Measurements from ENCODE around the gene MAP3K3.

MAP3K3 gene

DNA sequence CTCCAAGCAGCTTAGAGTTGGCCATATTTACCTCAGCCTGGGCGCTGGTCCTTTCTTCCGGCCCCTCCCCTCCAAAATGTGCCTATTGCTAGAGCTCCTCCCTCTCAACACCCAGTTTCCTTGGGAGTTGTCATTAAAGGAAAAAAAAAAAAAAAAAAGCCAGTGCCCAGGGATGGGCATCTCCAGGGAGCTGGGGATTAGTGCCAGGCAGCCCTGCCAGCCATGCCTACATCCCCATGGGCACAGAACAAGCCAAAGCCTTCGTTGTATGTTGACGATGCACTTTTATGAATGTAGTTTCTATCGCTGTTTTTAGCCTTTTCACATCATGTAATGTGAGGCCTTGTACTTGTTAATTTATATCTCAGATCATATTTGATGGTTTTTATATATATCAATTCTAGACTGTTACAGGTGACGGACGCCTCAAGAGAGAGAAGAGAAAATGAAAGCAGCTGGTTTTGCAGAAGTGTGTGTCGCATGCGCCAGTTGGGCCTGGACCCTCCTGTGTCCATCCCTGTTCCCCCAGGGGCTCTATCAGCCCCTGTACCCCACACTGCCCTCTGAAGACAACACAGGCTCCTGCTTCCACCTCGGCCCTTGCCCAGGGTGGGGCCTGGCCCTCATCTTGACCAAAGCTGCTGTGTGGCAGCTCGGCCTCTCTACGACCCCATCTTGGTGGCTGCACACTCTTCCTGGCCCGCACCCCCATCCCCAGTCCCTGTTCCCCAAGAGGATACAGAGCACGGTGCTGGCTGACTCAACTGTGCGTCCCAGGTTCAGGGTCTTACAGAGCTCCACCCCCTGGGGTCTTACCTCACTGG lies 72.9 kb downstream of the MAP3K3 start:
- FAIRE-seq = no peak

DNA sequence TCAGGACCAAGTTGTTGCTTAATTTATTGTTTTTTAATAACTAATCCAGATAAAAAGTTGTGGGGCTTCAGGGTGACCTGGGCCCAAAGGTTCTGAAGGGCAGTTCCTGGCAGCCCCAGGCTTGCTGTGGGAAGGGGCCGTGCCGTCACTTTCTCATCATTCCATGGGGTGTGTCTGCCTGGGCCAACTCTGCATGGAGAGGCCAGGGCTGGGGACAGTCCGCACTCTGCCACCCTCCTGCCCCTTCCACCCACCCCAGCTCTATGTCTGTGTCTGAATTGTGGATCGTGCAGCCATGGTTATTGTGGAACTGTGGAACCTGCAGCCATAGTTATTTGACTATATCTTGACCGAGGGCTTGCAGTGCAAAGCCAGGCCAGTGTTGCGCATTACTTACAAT lies 73.7 kb downstream of the MAP3K3 start:
- no peak for FAIRE-seq

DNA sequence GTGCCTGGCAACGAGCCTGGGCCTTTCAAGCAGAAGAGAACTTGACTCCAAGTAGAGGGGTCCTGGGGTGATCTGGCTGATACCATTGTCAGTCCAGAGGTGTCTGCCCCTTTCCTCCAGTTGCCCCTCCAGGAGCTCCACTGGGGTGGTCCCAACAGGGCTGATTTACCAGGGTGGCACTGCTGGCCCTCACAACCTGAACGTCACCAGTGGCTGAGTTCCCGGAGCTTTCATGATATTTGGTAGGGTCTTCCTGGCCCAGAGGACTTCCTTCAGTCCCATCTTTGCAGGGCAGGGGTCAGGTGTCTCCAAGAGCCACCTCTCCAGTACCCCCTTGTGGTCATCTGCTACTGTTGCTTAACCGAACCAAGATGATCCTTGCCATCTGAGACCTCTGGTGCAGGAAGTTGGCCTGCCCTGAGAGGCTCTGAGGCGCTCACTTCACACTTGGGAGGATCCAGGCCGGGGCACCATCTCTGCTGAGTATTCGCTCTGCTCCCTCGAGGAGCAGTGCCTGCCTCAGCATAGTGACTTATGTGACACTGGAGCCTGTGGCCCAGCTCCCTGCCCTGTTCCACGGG lies 74.3 kb downstream of the MAP3K3 start:
- FAIRE-seq = no peak

DNA sequence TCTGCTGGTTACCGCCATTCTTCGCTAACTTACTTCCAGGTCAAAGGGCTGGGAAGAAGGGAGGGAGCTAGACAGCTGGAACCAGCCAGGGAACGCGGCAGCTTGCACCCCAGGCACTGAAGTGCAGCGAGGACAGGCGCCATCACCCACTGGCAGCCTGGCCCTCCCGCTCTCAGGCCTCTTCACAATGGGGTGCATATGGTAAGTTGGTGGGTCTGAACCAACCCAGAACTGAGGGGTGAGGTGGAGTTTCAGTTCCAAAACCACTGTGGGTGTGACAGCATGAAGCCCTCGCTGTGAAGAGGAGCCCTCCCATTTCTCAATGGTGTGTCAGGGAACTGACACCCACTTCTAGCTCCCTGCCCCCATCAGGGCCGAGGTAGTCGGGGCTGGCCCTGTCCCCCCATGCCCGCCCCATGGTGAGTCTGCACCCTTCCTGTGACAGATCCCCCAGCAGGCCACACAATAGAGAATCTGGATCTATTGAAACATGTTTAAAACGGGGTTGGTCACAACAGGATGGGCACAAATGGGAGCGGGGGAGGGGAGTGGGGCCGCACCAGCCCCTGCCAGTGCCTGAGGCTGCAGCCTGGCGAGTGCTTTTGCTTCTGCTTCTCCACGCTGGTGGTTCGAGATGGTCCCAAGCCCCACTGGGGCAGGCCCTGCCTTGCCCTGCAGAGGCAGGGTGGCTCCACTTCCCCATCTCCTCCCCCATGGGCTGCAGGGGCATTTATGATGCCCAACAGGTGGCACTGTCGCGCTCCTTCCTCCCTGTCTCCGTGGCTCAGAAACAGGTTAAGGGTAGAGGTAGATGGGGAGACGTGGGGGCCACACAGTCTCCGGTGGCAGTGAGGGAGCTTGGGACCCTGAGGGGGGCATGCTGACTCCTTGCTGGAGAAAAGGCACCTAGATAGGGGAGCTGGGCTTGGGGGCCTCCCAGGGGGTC lies 75.4 kb downstream of the MAP3K3 start:
- FAIRE-seq = no peak

DNA sequence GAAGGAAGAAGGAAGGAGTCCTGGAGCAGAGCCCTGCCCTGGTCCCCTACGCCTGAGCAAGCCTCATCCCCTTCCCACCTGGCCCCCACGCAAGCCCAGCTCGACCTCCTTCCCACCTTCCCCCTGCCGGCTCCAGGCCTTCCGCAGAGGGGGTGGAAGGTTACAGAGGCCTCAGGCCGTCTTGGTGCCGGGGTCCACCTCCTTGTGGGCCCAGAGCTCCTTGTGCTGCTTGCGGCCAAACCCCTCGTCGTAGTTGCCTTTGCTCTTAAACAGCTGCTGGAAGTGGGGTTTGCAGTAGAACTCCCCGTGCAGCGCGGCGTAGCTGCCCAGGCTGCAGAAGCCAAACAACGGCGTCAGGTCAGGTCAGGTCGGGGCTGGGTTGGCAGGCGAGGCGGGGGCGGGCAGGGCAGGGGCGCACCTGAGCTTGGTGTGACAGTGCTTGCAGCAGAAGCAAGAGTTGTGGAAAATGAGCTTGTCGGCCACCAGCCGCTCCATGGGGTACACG lies 76.2 kb downstream of the MAP3K3 start:
- FAIRE-seq = no peak

DNA sequence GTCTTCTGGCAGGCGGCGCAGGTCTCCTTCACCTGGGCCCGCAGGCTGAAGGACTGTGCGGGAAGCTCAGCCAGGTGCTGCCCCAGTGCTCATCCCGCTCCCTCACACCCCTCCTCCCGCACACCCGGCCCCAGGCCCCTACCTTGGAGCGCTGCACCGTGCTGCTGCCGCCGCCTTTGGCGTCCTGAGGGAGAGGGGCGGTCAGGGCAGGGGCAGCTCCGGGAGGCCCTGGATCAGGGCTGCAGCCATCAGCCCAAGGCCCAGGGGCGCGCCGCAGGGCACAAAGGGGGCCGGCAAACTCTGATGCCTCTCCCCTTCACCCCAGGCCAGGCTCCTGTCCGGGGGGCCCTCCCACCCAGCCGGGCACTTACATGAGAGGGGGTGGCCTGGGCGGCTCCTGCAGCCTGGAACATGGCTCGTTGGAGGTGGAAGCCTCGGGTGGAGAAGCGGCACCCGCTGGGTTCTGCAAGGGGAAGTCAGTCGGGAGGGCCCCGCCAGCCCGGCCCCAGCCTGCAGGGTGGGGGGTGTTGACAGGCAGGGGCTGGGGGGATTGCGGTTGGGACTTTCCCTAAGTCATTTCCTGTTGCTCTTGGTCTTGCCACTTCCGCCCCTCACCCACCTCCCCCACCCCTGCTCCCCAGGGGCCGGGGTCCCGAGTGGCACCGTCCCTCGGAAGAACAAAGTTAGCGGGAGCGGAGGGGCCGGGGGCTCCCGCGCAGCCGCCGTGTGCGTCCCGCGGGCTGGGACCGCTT lies 76.8 kb downstream of the MAP3K3 start:
- no peak for FAIRE-seq

DNA sequence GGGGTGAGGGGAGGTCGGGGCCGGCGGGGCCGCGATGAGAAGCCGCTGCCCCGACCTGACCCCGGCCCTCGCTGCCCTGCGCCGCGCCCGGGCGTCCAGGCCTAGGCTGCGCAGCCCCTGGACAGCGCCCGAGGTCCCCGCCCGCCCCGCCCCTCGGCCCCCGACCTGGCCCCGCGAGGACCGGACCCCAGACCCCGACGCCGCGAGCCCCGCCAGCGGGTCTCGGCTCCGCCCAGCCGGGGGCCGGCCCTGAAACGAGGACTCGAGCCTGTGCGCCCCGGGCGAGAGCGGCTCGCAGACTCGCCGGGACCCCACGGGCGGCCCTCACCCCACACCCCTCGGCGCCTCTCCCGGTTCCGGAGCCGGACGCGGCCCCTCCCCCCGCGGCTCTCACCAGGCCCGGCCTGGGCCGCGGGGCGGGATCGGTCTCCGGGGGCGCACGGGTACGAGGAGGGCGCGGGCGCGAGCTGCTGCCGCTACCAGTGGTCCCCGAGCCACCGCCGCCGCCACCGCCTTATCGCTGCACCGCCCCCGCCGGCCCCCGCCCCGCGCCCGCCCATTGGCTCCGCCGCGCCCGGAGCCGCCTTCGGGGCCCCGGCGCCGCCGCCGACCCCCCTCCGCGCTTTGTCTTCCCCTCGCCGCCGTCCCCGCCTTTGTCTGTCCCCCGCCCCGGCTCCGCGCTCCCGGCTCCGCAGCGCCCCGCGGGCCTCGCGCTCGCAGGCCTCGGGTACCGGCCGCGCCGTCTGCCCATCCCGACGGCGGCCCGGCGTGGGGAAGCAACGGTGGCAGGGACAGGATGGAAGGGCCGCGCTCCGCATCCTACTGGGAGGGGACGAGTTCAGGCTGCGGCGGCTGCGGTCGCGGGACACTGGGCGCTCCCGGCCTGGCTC lies 77.7 kb downstream of the MAP3K3 start, which contains the start of gene LIMD2:
LIMD2 (minus strand) TSS at position 488 of the 890 bp plus-strand sequence. CDS start 827 bp downstream, outside the sequence.
- FAIRE-seq = no peak

DNA sequence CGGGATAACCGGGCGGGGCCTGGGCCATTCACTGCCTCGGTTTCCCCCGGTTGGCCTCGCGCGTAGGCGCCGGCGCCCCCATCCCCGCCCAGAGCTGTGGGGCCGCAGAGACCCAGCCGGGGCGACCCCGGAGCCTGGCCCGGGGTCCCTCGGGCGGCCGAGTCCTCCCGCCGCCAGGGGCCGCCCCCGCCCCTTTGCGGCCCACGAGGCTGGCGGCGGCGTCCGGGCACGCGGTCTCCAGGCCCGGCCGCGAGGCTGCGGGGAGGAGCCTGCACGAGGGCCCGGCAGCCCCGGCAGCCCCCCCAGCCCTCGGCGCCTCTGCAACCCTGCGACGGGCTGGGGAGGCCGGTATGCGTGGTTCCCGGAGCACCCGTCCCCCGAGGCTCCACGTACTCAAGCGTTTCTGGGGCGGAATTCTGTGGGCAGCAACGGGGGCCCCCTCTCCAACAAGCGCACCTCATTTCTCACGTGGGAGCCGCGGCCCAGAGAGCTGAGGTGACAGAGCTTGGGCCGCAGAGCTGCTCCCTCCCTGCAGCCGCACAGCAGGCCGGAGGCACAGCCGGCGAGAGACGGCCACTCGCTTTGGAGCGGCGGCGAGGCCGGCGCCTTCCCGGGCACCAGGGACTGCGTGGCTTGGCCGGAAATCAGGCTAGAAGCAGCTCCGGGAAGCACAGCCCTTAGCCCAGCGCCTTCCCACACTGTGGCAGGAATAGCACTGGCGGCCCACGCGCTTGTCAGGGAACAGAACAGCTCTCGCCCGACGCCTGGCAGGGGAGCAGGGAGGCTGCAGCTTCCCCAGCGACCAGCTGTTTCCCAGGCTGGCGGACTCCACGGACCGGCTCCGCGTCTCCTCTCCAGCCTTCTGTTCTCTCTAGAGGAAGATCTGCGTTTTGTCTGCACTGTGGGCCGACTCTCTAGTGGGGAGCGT lies 78.6 kb downstream of the MAP3K3 start:
- FAIRE-seq = no peak

DNA sequence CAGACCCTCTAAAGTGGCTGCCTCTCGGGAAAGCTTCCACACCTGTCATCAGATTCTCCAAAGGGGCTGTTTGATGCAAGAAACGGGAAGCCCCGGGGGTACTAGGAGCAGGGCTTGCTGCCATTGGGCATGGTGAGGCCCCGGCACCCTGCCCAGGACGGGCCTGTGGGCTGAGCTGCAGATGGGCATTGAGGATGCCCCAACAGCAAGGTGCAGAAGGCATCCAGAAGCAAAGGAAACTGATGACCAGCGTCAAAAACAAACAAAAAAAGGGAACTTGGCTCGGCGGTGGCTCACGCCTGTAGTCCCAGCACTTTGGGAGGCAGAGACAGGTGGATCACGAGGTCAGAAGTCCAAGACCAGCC lies 79.2 kb downstream of the MAP3K3 start:
- FAIRE-seq = no peak

DNA sequence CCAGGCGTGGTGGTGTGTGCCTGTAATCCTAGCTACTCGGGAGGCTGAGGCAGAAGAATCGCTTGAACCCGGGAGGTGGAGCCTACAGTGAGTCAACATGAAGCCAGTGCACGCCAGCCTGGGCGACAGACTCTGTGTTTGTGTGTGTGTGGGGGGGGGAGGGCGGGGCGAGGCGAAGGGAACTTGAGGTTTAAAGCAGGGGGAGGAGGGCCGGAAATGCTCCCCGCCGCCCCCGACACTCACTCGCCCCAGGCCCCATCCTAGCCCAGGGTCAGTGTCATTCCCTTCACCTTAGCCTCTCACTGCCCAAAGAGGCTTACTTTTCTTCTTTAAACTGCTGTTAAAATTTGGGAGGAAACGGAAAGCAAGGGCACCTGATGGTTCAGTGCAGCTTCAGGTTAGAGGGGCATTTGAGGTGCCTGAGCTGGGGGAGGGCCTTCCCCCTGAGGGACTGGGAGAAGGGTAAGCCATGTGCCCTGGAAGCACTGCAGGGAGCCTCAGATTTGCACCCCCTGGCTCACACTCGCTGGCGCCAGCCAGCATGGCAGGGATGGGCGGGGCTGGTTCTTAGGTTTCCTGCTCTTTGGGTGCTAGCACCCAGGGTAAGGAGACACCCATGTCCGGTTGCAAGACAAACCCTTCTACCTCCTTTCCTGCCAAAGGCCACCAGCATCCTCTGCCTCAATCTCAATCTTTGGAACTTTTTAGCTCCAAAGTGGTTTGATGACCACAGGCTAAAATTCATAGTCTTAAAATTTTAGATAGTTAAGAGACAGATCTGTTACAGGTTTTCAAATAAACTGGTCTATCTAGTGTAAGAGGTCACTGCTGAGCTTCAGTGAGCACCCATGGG lies 79.9 kb downstream of the MAP3K3 start:
- no peak for FAIRE-seq

DNA sequence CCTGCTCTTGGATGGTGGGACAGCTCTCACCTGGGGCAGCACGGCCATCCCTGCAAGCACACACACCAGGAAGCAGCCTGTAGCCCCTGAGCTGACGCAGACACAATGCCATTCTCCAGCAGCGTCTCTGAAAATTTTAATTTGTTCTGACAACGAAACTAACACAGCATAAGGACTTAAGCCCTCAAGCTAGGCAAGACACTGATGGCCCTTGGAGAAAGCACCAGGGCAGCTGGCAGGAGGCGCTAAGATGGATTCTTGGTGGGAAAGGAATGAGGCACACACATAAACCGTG lies 80.5 kb downstream of the MAP3K3 start:
- FAIRE-seq = no peak

DNA sequence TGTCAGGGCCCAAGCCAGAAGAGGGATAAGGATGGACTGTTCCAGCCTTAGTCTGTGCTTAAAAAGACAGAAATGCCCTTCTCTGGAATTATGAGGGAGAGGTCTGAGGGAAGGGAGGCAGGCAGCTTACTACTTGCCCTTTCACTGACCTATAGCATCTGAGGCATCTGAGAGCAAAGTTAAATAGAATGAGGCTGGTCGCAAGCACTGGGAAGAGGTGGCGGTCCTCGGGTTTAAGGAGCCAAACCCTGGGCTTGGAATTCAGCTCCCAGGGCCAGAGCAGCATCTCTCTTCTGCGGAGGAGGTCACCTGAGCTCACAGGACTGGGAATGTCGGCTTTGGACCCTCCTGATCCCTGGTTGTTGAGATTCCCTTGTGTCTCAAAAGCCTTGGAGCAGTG lies 80.8 kb downstream of the MAP3K3 start:
- FAIRE-seq = no peak

DNA sequence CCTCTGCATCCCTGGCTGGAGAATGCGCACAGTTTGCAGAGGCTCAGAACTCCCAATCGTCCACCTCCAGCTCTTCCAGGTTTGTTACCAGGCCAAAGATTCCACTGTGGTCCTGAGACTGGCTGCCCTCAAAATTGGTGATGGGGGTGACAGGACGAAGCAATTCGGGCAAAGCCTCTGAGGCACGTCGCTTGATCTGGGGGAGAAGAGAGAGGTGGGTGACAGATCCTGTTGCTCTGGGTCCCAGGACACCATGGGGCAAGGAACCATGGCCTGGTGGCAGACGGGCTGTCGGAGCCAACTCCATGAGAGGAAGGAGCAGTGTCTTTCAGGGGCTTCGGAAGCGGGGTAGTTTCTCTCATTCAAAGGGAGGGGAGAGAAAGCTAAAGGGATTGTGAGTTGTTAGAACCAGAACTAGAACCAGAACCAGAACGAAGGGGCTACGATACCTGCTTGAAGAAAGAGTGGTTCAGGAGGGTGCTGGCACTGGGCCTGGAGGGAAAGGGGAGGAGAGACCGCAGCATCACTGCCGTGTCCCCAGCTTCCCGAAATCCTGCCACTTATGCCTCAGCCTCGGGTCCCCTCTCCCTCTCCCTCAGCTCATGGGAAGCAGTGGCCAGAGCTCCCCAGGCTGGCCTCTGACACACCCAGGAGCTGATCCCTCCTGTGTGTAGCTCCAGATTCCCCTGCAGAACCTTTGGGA lies 81.5 kb downstream of the MAP3K3 start:
- FAIRE-seq = no peak

DNA sequence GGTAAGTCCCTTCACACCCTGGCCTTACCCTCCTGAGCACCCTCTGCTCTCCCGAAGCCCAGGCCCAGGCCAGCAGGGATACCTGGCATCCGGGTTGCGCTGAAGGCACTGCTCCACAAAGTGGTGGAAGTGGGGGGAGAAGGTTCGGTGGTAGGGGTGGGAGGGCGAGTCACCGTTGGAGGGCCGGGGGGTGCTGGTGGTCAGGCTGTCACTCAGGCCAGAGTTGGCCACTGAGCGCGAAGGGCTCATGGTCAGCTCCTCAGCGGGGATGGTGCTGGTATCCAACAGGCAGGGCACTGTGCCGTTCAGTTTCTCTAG lies 82.0 kb downstream of the MAP3K3 start:
- FAIRE-seq = no peak

DNA sequence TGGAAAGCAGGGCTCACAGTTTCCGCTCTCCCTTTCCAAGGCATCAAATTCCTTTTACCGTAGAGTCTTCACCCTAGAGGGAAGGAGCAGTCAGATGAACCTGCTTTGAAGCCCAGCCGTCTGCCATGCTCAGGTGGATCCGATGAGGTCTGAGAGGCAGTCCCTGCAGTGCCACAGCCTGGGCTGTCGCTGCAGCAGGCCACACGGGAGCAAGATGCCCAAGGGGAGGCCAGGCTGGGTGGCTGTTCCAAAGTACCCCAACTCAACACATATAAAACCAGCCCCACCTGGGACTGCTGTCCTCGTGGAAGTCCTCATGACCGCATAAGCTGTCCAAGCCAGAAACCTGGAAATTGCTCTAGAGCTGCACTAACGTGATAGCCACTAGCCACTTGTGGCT lies 82.6 kb downstream of the MAP3K3 start:
- no peak for FAIRE-seq

DNA sequence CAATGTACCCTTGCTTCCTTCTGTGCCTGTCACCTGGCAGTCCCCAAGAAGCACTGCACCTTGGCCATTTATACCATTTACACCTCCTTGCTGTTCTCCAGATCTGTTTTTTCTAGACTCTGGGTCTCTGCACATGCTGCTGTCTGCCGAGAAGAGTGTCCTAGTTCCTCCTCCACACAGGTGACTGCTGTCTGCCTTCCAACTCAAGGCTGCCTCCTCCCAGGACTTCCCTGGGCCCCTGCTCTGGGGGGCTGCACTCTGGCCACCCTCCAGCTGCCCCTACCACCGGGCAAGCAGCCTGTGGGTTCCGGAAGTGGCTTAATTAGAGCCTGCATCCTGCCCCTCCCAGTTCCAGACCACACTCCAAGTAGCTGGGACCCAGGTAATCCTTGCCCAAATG lies 83.4 kb downstream of the MAP3K3 start:
- no peak for FAIRE-seq

DNA sequence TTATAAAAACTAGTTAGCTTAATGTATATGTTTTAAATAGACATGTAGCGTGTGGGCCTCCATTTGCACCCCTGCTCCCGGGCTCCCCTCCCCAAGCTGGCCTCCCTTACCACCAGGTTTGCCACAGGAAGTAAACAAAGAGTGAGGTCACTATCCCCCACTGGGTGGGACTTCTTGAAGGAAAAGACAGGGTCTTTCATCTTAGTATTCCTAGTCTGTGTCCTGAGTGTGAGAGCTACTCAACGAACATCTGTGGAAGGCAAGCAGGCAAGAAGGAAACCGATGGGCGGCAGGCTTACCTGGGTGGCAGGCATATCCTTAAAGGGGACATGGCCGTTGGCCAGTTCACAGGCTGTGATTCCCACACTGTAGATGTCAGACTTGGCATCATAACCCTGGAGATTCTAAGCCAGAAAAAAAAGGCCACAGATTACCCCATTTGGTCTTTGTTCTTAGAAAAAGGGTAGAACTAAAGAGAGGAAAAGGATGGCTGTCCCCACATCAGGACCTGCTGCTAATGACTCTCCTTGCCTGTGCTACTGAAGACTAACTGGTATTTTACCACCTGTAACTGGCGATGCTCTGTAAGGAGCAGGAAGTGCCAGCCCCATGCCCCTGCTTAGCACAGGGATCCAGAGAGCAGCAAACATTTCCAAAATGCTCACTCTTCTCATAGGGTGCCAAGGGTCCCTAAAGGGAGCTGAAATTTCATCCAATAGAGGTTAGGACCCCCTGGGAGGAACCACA lies 84.3 kb downstream of the MAP3K3 start:
- no peak for FAIRE-seq

DNA sequence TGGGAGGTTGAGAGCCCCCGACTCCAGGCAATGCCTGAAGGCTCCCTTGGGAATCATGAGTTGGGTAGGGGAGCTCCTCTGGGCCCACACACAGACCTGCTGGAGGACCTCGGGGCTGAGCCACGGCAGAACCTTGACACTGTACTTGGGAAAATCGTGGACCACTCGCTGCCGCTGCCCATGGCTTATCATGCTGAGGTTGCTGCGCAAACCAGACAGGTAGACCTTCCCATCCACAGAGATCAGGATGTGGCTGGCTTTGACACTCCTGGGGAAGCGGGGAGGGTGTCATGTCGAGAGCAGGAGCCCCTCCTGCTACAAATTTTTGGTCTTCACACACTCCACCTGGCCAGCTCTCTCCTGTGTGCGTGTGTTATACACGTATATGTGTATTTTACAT lies 84.9 kb downstream of the MAP3K3 start:
- FAIRE-seq = no peak

Measured in A204.1 (cell line).